RPMI8226 (cell line): Measurements from ENCODE around the gene NEU3.
"Not testable (repeated sequence)": the region's sequence is repeated elsewhere in the genome, so short reads cannot be mapped to it uniquely, and the experiment has no call there.

Experiments used
- DNase-seq: peaks from one replicate; pipeline ENCODE4 v3.0.0-alpha.2; 2015

Gene NEU3

DNA sequence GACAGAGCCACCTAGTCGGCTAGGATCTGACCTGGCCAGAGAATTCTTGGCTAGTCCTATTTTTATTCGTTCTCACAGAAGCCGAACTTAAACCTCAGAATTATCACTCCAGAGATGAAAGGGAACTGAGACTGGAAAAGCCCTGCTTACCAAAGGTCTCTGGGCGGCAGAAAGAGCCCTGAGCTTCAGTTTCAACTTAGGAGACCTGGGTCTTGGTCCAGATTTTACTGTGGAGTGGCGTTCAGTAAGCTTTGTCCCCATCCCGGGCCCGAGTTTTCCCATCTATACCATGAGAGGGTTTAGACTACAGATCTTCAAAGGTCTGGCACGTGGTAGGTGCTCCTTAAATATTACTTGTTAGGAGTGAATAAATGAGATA, 516 bp downstream of the NEU3 start:
- peak; percentile 56 for DNase-seq

DNA sequence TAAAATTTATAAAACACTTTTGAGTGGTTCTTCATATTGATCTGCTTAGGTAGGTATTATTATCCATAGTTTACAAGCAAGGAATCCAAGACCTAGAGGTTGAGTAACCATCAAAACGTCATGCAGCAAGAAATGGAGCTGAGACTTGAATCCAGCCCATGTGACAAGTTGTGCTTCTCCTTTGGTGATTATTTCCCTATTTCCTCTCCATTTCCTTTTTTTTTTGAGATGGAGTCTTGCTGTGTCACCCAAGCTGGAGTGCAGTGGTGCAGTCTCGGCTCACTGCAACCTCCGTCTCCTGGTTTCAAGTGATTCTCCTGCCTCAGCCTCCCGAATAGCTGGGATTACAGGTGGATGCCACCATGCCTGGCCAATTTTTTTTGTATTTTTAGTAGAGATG, 1.4 kb downstream of the NEU3 start:
- not testable (repeated sequence) for DNase-seq

DNA sequence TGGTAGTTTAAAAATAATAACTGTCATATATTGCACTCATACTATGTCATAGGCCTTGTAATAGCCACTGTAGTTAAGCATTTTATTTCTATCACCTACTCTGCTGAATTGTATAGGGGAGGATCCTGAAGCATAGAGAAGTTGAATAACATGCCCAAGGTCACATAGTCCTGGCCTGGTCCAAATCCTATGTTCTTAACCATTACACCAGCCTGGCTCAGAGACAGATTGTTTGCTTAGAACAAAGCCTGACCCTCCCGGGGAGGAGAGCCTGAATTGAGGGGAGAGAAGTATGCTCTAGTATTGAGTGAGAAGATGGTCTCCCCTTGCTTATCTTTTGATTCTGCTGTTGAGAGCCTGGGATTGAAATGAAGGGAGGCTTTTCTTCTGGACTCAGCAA, 2.2 kb downstream of the NEU3 start:
- DNase-seq = no peak

DNA sequence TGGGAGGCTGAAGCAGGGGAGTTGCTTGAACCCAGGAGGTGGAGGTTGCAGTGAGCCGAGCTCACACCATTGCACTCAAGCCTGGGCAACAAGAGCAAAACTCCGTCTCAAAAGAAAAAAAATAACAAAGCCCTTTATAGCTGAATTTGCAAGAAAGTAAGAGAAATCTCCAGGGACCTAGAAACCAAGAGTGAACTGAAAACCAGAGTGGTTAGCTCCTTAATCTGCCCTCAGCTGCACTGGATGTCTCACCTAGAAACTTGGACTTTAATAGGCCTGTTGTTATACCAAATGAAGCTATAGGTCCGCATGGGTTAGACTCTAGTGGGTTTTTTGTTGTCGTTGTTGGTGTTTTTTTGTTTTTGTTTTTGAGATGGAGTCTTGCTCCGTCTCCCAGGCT, 4.1 kb downstream of the NEU3 start:
- DNase-seq = no peak

DNA sequence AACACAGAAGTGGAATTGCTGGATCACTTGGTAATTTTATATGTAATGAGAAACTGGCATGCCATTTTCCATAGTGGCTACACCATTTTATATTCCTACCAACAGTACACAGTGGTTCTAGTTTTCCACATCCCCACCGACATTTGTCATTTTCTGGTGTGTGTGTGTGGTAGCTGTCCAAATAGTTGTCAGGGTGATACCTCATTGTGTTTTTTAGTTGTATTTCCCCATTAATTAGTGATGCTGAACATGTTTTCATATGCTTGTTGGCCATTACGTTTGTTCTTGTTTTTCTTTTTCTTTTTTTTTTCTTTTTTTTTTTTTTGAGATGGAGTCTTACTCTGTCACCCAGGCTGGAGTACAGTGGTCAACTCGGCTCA, 12.2 kb downstream of the NEU3 start:
- DNase-seq = no peak

DNA sequence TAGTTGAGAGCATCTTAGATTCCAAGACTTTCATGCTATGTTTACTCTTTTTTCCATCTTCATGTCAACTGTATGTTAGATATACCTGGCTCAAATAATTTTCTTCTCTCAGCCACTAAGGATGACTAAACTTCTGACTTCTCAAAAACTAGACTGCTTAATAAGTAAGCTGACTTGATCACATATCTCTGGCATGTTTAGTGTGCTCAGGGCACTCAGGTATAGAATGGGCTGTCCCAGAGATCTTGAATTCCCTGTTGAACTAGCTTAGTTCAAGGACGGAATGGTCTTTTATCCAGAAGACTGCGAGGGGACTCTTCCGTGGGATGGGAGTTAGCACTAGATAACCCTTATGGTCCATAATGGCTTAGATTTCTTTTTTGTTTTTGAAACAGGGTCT, 13.0 kb downstream of the NEU3 start:
- no peak for DNase-seq

DNA sequence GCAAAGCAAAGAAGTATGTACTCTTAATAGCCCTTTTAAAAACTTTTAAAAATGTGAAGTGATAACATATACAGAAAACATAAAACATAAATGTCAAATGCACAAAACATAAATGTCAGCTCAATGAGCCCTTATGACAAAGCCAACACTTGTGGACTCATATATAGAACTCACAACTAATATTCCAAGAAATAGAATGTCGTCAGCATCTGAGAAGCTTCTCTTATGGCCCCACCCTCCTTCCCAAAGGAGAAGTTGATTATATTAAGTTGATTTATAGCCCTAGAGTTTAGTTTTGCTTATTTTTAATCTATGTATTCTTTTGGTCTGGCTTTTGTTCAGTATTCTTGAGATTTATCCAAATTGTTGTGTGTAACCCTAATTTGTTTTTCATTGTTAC, 13.8 kb downstream of the NEU3 start:
- no peak for DNase-seq

DNA sequence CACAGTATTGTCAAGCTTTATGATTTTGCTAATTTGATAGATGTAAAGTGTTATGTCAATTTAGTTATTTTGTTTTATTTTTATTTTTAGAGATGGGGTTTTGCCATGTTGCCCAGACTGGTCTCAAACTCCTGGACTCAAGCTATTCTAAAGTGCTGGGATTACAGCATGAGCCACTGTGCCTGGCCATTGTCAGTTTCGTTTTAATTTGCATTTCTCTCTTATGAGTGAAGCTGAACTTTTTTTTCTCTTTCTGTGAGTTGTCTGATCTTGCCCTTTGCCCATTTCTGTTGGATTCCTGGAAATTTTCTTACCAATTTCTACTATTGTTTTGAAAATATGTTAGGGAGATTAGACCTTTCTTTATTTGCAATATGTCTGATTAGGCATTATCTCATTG, 15.5 kb downstream of the NEU3 start:
- DNase-seq = no peak

DNA sequence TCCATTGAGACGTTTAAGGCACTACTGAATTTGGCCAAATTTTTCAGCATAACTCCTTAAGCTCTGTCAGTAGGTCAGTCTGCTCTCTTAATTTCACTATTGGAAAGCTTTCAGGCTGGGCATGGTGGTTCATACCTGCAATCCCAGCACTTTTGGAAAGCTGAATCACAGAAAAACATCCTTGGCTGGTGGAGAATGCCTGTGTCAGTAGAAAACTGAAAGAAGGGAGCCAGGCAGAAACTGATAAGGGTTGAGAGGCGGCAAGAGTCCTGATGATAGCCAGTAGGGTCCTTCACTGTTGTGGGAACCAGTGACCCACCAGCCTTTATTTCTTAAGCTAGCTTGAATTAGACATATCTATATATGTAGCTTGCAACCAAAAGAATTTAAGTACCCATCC, 22.6 kb downstream of the NEU3 start:
- DNase-seq = no peak

DNA sequence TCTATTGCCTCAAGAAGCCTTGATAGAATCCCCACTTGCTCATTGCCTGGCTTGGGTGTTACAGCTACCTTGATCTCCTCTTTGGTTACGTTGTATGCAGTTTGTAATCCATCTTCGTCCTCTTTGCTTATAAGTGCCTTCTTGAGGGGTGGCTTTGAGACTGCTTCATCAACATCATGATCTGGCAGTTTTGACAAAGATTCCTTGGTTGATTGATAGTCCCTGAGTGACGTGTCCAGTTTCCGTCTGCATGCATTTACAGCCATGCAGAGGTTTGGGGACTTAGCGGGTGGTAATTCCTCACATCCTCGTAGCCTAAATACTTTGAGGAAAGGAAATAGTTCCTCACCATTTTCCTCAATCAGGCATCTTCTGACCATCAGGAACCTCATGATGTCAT, 23.1 kb downstream of the NEU3 start:
- DNase-seq = no peak

DNA sequence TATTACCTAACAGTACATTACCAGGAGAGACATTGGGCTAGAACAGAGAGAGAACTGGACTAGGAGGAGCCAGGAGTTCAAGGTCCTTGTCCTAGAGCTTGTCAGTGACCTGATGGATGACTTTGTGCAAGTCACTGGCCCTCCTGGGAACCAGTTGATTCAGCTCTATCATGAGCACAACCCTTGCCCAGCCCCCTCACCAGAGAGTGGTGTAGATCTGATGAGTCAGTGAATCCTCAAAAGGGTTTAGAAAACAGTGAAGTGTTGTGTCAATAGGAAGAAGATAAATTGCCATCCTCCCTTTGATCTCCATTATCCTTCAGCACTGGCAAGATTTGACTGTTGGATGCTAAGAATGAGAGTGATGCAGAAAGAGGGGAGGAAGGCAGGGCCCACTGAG, 24.3 kb downstream of the NEU3 start:
- no peak for DNase-seq

DNA sequence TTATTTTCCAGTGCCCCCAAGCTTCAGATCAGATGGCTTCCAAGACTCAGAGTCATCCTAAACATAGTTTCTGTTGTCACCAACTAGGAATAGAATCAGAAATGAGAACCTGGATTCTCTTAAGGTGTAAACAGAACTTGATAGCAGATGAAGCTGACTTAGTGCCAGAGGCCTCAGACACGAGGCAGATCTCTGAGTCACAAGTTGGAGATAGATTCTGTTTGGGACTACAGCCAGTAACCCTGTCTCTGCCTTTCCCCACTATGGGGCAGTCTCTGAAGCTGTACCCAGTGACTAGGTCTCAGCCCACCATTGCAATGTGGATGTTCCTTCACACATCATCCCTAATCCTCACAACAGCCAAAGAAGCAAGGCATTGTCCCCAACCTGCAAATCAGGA, 25.4 kb downstream of the NEU3 start:
- no peak for DNase-seq

DNA sequence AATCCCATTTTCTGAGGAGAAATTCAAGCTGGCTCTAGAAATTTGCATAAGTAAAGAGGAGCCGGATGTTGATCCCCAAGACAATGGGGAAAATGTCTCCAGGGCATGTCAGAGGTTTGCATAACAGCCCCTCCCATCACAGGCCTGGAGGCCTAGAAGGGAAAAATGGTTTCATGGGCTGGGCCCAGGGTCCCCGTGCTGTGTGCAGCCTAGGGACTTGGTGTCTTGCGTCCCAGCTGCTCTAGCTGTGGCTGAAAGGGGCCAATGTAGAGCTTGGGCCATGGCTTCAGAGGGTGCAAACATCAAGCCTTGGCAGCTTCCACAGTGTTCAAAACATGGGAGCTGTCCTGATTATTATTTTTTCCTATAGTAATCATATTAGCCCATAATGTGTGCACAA, 30.5 kb downstream of the NEU3 start:
- not testable (repeated sequence) for DNase-seq

DNA sequence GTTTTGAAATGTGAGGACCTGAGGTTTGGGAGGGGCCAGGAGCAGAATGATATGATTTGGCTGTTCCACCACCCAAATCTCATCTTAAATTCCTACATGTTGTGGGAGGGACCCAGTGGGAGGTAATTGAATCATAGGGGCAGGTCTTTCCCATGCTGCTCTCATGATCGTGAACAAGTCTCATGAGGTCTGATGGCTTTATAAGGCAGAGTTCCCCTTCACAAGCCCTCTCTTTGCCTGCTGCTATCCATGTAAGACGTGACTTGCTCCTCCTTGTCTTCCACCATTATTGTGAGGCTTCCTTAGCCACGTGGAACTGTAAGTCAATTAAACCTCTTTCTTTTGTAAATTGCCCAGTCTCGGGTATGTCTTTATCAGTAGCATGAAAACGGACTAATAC, 31.6 kb downstream of the NEU3 start:
- not testable (repeated sequence) for DNase-seq

DNA sequence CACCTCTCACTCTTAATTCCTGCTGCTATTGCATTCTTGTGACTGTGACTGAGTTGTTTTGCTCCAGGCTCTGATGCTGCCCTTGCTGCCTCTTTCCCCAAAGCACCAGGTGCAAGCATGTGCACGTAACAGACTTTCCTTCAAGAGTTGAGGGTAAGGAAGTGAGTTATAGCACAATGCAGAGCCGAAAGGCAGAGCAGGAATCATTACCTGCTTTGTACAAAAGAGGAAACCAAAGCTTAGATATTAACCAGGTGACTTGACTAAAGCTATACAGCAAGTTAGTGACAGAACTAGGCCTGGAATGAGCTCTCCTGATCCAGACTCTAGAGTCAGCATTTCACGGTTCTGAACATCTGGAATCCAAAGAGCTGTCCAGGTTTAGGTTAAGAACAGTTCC, 33.6 kb downstream of the NEU3 start:
- DNase-seq = no peak

DNA sequence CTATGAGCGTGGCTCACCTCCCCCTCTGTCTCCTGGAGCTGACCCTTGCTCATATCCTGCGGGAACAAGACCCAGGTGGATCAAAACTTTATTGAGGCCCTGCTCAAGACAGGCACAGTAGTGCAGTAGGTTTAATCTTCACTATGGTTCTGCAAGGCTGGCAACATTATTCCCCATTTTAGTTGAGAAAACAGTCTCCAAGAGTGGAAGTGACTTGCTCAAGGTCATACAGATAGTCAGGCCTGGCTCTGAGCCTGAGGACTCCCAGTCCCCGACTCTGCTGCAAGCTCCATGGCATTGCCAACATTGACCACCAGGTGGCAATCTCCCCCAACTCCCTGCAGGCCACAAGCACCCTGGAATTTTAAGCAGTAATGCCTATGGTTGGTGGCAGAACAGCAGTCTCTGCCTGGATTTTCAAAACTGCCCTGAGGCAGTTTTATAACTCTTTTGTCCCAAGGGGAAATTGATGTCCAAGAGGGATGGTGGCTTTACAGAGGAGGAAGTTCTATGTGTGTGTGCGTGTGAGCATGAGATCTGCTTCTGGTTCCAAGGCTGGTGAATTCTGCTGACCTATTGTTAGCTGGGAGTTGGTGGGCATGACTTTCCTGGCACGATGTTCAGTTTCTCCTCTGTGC, 34.1 kb downstream of the NEU3 start:
- peak; percentile 83 for DNase-seq

DNA sequence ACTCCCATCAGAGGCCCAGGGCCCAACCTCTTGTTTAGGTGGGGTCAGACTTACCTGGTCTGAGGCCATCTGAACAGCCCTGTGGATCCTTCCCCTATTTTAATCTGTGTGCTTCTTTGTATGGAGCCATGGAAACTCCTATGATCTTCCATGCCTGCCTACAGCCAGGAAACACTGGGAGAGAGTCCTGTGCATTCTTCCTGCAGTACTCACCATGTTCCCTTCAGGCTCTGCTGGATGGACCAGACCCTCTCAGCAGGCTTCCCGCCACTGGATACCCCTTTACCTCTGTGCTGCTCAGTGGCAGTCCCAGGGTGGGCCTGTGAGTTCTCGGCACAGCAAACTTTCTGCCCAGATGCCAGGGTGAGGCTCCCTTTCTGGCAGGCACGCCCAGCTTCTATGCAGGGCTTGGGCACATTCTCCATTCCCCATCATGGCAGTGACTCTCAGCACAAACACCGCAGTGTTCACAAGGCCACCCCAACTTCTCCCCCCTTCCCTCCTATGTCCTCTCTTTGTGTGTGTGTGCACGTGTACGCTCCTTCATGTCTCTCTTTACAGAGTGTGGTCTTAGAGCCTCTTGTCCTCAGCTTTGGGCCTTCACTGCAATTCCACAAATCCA, 34.8 kb downstream of the NEU3 start:
- no peak for DNase-seq

DNA sequence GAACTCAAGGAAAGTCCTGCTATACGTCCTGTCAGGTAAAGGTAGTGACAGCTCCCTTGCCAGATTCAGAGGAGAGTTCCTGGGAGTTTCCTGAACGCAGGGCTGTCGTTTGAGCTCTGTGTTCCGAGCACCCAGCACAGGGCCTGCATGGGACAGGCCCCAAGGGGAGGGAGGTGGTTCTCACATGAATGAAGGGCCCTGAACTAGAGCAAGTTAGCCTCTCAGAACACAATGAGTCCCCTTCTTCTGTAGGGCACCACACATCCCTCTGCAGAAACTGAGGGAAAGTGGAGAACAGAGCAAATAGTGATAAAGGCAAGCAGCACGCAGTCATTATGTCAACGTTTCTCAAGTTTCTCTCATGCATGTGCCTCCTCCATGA, 35.3 kb downstream of the NEU3 start:
- no peak for DNase-seq

DNA sequence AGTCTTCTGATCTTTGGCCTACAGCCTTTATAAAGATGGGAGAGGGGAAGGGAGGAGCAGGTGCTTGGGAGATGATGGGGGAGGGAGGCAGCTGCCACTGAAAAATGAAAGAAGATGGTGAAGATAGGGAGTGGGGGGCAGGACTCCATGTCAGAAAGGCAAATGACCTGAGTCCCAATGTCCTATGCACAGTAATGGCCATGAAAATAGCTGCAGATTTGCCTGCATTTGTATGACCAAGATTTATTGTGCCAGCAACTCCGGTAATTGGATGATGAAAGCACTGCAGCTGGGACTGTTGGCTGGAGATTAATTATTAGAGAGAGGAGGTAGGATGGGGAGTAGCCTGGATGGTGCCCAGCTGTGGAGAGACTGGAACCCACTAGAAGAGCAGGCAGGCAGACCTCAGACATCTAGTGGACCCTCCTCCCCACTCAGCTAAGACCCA, 36.1 kb downstream of the NEU3 start:
- no peak for DNase-seq

DNA sequence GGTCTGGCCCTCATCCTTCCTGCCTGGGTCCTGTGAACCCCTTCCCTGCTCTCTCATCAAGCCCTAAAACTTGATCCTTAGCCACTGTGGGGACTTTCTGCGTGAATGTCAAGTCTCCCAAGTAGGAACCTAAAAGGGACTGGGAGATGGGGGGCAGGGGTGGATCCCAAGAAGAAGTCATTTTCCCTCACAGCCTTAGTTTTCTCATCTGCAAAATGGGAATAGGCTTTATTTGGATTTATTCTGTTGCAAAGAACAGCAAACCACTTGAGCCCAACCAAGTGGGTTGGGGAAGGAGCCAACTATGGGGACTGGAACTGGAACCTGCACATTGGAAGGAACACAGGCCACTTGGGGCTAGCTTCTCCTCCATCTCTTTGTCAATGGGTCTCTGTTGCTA, 36.8 kb downstream of the NEU3 start:
- DNase-seq = no peak

DNA sequence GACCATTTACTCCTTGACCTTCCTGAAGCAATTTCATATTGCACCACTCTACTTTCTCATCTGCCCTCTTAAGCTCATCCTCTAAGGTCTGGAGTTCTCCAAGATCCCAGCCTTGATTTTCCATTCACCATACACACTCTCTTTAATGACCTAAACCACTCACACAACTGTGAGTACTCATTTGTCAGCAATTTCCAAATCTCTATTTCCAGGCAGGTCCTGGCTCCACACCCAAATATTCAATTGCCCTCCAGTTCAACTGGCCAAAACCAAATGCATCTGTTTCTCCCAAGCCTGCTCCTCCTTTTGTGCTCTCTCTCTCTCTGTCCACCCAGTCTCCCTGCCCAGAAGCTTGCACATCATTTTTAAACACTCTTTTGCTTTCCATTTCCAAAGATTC, 39.6 kb downstream of the NEU3 start:
- no peak for DNase-seq

DNA sequence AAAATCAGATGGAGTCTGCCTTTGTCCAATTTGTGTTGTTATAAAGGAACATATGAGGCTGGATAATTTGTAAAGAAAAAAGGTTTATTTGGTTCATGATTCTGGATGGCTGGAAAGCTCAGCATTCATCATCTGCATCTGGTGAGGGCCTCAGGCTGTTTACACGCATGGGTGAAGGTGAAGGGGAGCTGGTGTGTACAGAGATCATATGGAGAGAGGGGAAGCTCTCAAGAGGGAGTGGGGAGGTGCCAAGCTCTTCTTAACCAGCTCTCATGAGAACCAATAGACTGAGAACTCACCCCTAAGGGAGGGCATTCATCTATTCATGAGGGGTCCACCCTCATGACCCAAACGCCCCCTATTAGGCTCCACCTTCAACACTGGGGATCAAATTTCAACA, 40.0 kb downstream of the NEU3 start:
- DNase-seq = no peak

DNA sequence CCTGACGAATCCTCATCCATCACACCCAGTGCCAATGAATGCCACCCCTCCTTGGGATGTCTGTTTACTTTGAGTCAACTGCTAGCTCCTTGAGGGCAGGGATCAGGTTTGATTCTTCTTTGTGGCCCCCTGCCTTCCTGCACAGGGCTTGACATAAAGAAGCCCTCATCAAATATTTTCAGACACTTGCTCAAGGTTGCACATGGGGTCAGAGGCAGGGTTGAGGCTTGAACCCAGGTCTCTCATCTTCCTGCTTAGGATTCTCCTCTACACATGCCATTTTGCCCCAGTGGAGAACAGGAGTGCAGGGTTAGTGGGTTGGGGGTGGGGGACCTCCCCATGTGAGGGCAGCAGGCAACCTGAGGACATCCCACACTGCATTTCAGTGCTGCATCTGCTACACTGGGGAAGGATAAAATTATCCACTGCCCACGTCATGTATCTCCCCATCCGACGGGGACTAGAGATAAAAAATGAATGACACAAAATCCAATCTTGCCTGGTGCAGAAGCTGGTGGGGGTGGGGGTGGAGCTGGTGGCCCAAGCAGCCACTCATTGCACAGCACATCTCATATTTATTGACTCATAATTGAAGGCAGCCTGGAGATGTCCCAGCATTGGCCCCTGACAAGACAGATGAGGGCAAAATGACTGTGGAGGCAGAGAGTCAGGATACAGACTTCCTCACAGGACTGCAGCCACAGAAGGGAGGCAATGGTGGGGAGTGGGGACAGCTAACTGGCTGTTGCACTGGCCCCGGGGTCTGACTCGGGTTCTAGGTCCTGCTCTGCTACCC, 41.3 kb downstream of the NEU3 start:
- DNase-seq = no peak

DNA sequence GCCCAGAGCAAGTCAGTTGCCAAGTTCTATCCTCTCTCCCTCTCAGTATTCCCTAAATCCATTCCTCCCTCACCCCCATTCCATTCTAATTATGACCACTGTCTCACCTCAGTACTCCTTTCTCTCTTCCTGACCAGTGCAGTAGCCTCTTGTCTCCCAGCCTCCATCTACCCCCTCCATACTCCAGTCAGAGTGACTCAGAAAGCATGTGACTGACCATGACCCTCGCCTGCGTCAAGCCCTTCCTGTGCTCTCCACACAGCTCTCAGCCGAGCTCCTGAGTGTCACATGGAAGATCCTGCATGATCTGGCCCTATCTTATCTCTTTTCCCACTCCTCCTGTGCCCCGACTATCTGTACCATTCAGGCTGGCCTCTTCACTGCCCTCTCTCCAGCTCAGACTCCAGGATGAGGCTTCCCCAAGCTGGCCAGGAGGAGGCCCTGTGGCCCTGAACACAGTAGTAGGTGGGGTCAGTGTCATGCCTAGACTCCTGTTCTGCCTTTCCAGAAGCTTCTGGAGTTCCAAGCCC, 42.6 kb downstream of the NEU3 start:
- no peak for DNase-seq
